Stimulated activated CD8-positive, alpha-beta memory T cell treated with anti-CD3 and anti-CD28 coated beads, Interleukin-15, amount 100 ng/mL, for 1 hour (primary cell): ENCODE results near the gene ZNF554.

ENCODE experiments used
- DNase-seq: peaks from one replicate; pipeline ENCODE4 v3.0.0-alpha.2; 2020; ENCODE audit warnings: low read depth

Gene ZNF554

DNA sequence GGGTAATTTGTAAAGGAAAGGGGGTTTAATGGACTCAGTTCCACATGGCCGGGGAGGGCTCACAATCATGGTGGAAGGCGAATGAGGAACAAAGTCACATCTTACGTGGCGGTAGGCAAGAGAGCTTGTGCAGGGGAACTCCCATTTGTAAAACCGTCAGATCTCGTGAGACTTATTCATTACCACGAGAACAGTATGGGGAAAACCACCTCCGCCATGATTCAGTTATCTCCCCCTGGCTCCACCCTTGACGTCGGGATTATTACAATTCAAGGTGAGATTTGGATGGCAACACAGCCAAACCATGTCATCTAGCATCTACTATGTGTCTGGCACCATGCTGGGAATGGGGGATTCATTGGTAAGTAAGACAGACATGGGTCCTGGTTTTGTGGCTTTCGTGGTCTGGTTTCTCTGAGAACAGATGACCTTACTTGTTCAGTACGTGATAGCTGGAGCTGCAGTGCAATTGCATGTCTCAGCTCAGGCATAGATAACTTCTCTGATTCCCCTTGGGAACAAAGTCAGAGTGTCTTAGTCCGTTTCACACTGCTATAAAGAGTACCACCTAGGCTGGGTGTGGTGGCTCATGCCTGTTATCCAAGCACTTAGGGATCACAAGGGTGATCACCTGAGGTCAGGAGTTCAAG lies 8.3 kb downstream of the ZNF554 start:
- DNase-seq, result no peak

DNA sequence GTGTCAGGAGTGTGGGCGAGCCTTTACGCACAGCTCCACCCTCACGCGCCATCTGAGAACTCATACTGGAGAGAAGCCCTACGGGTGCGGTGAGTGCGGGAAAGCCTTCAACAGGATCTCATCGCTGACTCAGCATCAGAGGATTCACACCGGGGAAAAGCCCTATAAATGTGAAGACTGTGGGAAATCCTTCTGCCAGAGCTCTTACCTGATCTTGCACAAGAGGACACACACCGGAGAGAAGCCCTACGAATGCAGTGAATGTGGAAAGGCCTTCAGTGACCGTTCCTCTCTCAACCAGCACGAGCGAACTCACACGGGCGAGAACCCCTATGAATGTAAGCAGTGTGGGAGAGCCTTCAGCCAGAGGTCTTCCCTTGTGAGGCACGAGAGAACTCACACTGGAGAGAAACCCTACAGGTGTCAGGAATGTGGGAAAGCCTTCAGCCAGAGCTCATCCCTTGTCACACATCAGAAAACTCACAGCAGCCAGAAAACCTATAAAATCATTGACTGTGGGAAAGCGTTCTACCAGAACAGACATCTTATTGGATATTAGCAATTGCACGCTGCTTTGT lies 14.7 kb downstream of the ZNF554 start:
- DNase-seq, result no peak

- no peak for DNase-seq
These were observed 17.8 kb downstream of the ZNF554 start for GRCh38 chr19:2837430-2837829.

GRCh38 chr19:2840794-2841791 lies 21.4 kb downstream of the ZNF554 start, which contains the start of gene ZNF555:
Gene ZNF555 (plus strand): TSS chr19:2841475. CDS start chr19:2841573, 98 bp downstream.
- peak; percentile 97 for DNase-seq

DNA sequence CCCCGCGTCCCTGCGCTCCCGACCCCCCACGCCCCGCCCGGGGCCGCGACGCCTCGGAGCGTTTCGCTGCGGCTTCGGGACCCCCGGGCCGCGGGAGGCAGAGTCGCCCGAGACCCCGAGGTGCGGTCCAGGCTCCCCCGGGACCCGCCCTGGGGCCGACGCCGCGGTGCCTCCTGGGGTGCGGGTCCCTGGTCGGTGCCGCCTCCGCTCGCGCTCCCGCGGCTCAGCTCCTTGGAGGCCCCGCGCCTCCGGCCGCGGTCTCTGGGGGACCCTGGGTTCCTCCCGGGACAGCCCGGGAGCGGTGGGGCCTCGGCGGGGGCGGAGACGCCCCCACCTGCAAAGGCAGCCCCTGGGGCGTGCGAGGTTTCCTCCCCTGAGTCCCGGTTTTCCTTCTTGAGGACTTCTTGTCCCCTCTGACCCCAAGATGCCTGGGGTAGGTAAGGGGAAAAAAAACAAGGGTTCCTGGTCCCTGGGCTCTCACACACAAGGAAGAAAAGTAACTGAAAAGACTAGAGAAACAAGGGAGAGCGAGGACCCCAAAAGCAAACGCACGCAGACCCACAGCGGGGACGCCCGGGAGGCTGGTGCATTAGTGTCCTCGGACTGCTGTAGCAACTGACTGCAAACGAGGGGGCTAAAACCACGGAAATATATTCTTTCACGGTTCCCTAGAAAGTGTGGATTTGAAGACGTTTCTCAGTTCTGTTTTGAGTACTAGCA lies 22.3 kb downstream of the ZNF554 start:
- DNase-seq, result no peak

GRCh38 chr19:2845107-2845506 lies 25.4 kb downstream of the ZNF554 start:
- DNase-seq, result no peak

DNA sequence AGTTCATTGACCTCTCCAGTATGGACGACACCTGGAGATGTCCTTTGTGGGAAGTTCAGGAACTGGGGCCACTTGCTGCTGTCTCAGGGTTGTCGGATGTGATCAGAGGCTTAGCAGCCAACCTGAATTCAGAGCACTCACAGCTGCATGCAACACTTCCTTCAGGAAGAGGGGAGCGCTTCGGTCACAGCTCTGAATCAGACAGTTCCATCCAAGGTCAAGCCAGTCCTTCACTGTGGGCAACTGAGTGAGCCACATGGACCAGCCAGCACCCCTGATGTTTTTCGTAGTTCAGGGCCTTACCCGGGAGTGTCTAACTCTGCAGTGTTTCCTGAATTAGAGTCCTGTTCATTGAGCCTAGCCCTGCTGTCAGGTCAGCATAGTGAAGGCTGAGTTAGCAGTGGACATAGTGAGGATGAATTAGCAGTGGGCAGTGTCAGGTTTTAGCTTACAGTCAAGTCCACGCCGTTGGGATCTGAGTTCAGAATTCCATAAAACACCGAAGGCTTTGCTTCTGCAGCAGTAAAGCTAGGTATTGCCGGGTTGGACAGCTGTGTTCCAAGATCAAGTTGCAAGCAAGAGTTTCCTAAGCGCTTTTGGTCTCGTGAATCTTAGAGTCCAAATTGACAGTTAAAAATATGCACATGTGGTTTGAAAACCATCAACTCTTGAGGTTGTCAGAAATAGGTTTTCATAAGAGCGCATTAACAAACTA lies 26.7 kb downstream of the ZNF554 start:
- DNase-seq, result no peak

DNA sequence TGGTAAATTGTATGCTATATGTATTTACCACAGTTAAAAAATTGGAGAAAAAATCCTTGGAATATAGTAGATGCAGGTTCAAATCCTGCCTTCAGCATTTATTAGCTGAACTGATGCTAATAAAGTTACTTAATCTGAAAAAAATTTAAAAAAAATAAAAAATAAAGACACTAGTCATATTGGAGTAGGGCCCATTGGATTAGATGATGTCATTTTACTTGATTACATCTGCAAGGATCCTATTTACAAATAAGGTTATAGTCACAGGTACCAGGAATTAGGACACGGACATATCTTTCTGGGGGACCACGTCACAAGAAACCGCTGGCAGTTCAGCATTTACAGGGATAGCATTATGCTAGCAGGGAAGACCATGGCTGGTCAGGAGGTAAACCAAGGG lies 27.8 kb downstream of the ZNF554 start:
- no peak for DNase-seq

DNA sequence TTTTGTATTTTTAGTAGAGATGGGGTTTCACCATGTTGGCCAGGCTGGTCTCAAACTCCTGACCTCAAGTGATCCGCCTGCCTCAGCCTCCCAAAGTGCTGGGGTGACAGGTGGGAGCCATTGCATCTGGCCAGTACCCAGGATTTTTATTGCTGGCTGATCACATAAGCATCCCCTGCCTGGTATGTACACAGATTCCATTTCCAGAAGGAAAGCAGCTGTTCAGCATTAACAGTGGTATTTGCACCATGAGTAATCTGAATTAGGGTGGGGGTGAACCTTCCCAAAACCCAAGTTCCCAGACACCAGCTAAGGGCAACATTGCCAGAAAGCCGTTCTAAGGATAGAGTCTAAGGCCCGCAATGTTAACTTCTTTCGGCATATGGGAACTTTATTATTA lies 28.9 kb downstream of the ZNF554 start:
- no peak for DNase-seq

- no peak for DNase-seq
These were observed 30.7 kb downstream of the ZNF554 start for GRCh38 chr19:2850256-2850925.

DNA sequence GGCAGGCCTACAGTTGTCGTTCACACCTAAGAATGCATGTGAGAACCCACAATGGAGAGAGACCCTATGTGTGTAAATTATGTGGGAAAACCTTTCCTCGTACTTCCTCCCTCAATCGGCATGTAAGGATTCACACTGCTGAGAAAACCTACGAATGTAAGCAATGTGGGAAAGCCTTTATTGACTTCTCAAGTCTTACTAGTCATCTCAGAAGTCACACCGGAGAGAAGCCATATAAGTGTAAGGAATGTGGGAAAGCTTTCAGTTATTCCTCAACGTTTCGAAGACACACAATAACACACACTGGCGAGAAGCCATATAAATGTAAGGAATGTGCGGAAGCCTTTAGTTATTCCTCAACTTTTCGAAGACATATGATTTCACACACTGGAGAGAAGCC lies 32.9 kb downstream of the ZNF554 start:
- DNase-seq, result no peak

GRCh38 chr19:2853015-2853606 lies 33.4 kb downstream of the ZNF554 start:
- no peak for DNase-seq

GRCh38 chr19:2854849-2855248 lies 35.2 kb downstream of the ZNF554 start:
- no peak for DNase-seq

DNA sequence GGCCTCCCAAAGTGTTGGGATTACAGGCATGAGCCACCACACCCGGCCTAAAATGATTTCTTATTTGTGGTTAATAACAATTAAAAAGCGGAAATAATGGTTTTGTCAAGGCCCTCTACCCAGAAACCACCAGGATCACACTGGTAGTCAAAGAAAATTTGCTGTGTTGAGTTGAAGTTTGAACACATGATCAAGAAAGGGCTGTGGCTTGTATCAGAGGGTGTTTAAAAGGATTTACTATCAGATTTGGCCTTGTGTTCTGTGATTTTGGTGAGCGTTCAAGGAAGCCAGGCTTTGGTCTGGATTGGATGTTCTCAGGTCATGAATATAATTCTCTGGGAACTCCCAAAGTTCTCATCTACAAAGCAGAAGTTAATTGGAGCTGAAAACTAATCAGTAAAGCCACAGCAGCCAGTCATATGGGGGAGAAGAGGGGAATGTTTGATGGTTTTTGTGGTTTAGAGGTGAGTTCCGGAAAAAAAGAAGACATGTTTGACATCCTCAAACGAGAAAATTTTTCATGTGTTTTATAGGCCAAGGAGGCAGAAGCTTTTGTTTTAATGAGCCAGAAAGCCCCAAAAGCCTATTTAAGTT lies 36.9 kb downstream of the ZNF554 start:
- DNase-seq, result no peak

- DNase-seq, result no peak
These were observed 39.2 kb downstream of the ZNF554 start for GRCh38 chr19:2858864-2859263.

GRCh38 chr19:2863816-2864215 lies 44.1 kb downstream of the ZNF554 start:
- DNase-seq, result no peak

DNA sequence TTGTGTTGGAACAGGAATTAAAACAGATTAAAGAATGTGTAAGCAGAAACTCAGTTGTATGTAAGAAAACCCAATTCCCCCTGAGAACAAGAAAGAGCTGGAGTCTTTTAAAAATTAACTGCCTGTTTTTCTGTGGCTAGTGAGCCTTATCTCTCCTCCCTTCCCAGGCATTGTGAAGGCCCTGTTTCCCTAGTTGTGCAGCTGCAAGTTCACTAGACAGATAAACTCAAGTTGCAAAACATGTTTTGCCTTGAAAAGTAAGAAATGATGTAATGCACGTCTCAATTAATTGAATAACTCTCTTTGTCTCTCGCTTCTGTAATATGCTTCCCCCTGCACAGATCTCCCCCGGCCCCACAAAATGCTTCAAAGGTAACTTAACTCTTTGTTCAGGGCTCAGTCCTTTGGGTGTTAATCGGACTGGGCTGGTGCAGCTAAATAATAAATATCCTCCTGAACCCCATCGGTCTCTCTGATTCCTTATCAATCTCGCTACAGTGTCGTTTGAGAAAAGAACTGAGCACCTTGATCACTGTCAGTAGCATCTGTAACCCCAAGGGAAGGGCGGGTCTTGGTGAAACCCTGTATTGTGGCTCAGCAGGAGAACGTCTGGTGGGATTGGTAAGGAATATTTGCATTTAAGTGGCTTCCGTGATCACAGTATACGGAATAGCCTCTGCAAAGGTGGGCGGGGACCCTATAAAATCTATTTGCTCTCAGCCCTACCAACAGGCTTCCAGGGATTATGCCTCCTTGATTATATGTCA lies 45.8 kb downstream of the ZNF554 start:
- no peak for DNase-seq

GRCh38 chr19:2866495-2867024 lies 46.9 kb downstream of the ZNF554 start:
- no peak for DNase-seq
